ENCODE measurements around the gene MAB21L3. TPM values are rescaled to one million over a fixed set of nuclear protein-coding genes. Genes with fewer than 3 reads are reported as not detected.

The MAB21L3 gene
- total RNA-seq, 1 experiment from 2014 or later, result not detected

GRCh38 chr1:116129537-116129936 lies 18.3 kb downstream of the MAB21L3 start:
- Histone ChIP-seq H3K27ac (ENCODE audit: insufficient read length, low read depth, low read length) (no peak overlapping the region), H3K14ac (ENCODE audit: insufficient read depth, low read length) (no peak overlapping the region), H3K4me1 (ENCODE audit: insufficient read depth, low read length) (no peaks in the 10 kb centered on the region), H3K18ac (ENCODE audit: insufficient read length, low read depth, low read length) (no peak overlapping the region), H4K91ac (ENCODE audit: insufficient read length, low read depth, low read length) (no peak overlapping the region), H3K79me1 (ENCODE audit: insufficient read depth, low read depth, low read length, poor library complexity, severe bottlenecking) (no peaks in the 10 kb centered on the region), H3K4ac (ENCODE audit: low read depth, low read length) (no peak overlapping the region), H3K56ac (ENCODE audit: insufficient read length, low read depth, low read length) (no peak overlapping the region), H3K9me3 (ENCODE audit: control insufficient read depth, low read depth, low read length) (no peaks in the 10 kb centered on the region), H4K5ac (ENCODE audit: insufficient read length, low read depth, low read length) (no peak overlapping the region), H2BK5ac (ENCODE audit: insufficient read length, low read length) (no peak overlapping the region), H3K4me2 (ENCODE audit: insufficient read depth, insufficient read length, low read length) (no peak overlapping the region), H2BK20ac (ENCODE audit: low read depth, low read length, poor library complexity, severe bottlenecking) (no peak overlapping the region), H4K20me1 (ENCODE audit: control insufficient read depth, insufficient read depth, insufficient read length) (no peaks in the 10 kb centered on the region), H3K23me2 (ENCODE audit: insufficient read length, low read depth, low read length, poor library complexity, severe bottlenecking) (no peaks in the 10 kb centered on the region), H2AFZ (ENCODE audit: low read length) (no peak overlapping the region), H2AK5ac (ENCODE audit: insufficient read length, low read length) (no peak overlapping the region), H2BK12ac (ENCODE audit: insufficient read length, low read depth, low read length) (no peak overlapping the region), H2BK120ac (ENCODE audit: low read depth, low read length, poor library complexity, severe bottlenecking) (no peak overlapping the region), H4K8ac (replicated peaks; ENCODE audit: insufficient read length, low read depth, low read length) (no peak overlapping the region), H3K79me2 (ENCODE audit: insufficient read depth, low read length) (no peaks in the 10 kb centered on the region), H3K9ac (ENCODE audit: extremely low read depth, insufficient read length, low read length) (no peak overlapping the region), H2BK15ac (ENCODE audit: low read depth, low read length) (no peak overlapping the region), H3T11ph (ENCODE audit: low read length) (no peak overlapping the region), H3K27me3 (ENCODE audit: insufficient read depth, low read length) (no peaks in the 10 kb centered on the region), H3K23ac (ENCODE audit: insufficient read length, low read depth, low read length) (no peak overlapping the region)
- Mint-ChIP-seq H3K27ac (no peak overlapping the region), H3K27me3 (ENCODE audit: low read depth) (no peaks in the 10 kb centered on the region; the same call in 1 of the 2 replicates), H3K4me1 (no peaks in the 10 kb centered on the region), H3K36me3 (ENCODE audit: insufficient read depth in 1 of 3, low read depth in 3 of 3) (no peaks in the 10 kb centered on the region; a peak in 1 of 7 replicates), H3K9me3 (no peaks in the 10 kb centered on the region; a peak in 1 of 5 replicates), H3K4me3 (no peak overlapping the region)
- no peak for TF ChIP-seq CTCF (conservative IDR thresholded peaks at IDR 0.05)
- DNase-seq, result no peak
- no CpG with 5 or more reads among the region's 6 CpGs for WGBS (ENCODE audit: extremely low coverage, insufficient read length, low lambda C conversion rate)
